GM12875 (cell line): Measurements from ENCODE around the gene CUEDC2.

Experiments used
- H3K4me3 ChIP-seq: one replicate; pipeline ENCODE4 v1.5.1; 2011; ENCODE audit warnings: low read depth, low read length, control low read depth
- TF ChIP-seq, protein P1 (sequence below): IDR thresholded peaks from 2 replicates; pipeline ENCODE4 v1.5.1; 2011; ENCODE audit warnings: low read depth, mild to moderate bottlenecking, control low read depth, inconsistent platforms, low read length, moderate library complexity, borderline replicate concordance; ENCODE audit not compliant: insufficient read depth

The CUEDC2 gene

DNA sequence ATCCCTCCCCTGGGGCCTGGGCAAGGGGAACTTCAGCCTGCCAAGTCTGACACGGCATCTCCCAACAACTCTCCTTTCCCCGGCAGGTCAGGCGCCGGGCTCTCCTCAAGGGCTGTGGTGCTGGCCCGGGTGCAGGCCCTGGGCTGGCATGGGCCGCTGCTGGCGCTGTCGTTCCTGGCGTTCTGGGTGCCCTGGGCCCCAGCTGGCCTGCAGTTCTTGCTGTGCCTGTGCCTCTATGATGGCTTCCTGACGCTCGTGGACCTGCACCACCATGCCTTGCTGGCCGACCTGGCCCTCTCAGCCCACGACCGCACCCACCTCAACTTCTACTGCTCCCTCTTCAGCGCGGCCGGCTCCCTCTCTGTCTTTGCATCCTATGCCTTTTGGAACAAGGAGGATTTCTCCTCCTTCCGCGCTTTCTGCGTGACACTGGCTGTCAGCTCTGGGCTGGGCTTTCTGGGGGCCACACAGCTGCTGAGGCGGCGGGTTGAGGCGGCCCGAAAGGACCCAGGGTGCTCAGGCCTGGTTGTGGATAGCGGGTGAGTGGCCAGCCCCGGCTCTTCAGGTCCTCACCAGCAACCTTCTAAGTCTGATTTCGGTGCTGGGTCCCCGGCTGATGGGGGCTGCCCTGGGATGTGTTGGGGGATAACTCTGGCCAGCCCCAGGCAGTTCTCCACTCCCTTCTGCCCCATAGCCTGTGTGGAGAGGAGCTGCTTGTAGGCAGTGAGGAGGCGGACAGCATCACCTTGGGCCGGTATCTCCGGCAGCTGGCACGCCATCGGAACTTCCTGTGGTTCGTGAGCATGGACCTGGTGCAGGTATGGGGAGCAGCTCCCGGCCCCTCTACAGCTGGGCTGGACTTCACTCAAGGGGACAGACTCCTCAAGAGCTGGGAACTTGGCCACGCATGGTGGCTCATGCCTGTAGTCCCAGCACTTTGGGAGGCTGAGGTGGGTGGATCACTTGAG is 38.5 kb upstream of the CUEDC2 start:
- TF ChIP-seq, protein P1, sequence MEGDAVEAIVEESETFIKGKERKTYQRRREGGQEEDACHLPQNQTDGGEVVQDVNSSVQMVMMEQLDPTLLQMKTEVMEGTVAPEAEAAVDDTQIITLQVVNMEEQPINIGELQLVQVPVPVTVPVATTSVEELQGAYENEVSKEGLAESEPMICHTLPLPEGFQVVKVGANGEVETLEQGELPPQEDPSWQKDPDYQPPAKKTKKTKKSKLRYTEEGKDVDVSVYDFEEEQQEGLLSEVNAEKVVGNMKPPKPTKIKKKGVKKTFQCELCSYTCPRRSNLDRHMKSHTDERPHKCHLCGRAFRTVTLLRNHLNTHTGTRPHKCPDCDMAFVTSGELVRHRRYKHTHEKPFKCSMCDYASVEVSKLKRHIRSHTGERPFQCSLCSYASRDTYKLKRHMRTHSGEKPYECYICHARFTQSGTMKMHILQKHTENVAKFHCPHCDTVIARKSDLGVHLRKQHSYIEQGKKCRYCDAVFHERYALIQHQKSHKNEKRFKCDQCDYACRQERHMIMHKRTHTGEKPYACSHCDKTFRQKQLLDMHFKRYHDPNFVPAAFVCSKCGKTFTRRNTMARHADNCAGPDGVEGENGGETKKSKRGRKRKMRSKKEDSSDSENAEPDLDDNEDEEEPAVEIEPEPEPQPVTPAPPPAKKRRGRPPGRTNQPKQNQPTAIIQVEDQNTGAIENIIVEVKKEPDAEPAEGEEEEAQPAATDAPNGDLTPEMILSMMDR, result no peak

DNA sequence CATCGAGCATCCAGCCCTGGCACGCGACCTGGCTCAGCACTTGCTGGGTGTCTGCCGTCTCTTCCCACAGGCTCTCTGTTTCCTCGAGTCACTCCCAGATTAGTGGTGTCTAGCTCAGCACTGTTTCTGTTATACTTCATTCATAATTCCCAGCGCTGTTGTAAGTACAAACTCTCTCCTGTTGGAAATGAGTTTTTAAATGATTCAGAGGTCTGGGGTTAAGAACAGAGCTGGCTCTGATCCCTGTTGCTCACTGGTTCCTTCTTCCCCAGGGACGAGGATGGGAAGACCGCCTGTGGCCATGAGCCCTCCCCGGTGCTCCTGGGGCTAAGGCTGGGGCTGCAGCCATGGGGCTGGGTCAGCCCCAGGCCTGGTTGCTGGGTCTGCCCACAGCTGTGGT is 36.3 kb upstream of the CUEDC2 start:
- TF ChIP-seq, protein P1, result no peak

More for the DNA sequence above, 38.5 kb upstream of the CUEDC2 start:
- no peak overlapping the region for H3K4me3 ChIP-seq

DNA sequence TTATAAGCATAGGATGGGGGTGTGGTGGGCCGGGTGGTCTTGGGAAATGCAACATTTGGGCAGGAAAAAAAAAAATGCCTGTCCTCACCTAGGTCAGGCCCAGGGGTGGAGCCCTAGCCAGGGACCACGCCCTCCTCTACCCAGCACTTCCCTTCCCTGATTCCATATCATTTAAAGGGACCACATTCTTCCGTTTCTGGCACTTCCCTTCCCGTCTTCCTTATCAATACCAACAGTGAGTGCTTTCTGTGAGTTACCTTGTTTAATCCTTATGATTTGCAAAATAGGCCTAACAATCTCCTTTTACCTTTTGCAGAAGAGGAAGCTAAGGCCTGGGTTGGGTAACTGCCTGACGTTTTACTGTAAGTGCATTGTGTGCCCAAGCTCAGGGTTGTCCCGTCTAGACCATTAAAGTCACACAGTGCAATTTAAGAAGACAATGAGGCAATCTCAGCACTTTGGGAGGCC is 35.6 kb upstream of the CUEDC2 start:
- no peak overlapping the region for H3K4me3 ChIP-seq
- TF ChIP-seq, protein P1, result no peak

More for the DNA sequence above, 36.3 kb upstream of the CUEDC2 start:
- H3K4me3 ChIP-seq, result no peak overlapping the region

DNA sequence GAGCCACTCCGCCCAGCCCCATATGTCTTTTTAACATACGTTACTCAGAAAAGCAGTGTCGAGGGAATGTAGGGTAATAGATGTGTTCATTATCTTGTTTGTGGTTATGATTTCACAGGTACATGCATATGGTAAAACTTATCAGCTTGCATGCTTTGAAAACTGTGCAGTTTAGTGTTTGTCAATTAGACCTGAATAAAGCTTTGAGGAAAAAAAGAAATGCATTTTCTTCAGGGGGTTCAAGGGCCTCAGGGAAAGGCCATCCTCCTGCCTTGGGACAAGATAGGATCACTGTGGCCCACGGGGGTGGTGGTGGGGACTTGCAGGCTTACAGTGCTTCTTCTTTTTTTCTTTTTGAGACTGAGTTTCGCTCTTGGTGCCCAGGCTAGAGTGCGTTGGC is 34.9 kb upstream of the CUEDC2 start:
- H3K4me3 ChIP-seq, result no peak overlapping the region
- TF ChIP-seq, protein P1, result no peak

DNA sequence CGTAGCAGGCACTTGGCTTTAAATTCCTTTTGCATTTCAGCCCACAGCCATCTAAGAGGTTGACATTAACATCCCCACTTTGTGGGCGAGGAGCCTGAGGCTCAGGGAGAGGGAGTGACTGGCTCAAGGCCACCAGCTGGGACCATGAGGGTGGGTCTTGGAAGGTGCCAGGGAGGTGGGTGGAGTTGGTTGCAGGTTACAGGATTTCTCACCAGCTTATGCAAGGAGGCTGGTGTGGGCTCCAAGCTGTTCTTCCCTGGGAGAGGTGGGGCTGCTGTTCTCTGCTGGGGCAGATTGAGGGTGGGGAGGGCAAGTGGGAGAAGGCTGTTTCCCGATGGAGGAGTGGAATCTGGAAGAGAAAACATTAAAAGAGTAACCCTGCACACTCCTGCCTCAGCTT is 33.1 kb upstream of the CUEDC2 start:
- TF ChIP-seq, protein P1, result no peak
- no peak overlapping the region for H3K4me3 ChIP-seq

DNA sequence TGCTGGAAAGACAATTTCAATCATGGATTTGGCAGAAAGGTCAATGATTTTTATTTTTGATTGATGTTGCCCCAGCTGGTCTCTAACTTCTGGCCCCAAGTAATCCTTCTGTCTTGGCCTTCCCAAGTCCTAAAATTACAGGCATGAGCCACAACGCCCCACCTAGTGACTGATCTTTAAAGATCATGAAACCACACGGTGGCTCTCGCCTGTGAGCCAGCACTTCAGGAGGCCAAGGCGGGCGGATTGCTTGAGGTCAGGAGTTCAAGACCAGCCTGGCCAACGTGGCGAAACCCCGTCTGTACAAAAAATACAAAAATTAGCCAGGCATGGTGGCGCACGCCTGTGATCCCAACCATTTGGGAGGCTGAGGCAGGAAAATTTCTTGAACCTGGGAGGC is 31.6 kb upstream of the CUEDC2 start:
- TF ChIP-seq, protein P1, result no peak
- H3K4me3 ChIP-seq, result no peak overlapping the region
